HG02571 (cell line): ENCODE data around the gene ING1.
"Not testable (repeated sequence)": the region's sequence is repeated elsewhere in the genome, so short reads cannot be mapped to it uniquely, and the experiment has no call there.

Experiments used
- ATAC-seq: cut with Tn5 transposase; IDR thresholded peaks from one replicate; pipeline ENCODE4 v1.9.1; 2021; ENCODE audit warnings: mild to moderate bottlenecking, moderate library complexity; ENCODE audit not compliant: unreplicated experiment

ING1 gene

GRCh38 chr13:110714797-110715394, 1.4 kb downstream of the ING1 start:
- ATAC-seq = no peak

DNA sequence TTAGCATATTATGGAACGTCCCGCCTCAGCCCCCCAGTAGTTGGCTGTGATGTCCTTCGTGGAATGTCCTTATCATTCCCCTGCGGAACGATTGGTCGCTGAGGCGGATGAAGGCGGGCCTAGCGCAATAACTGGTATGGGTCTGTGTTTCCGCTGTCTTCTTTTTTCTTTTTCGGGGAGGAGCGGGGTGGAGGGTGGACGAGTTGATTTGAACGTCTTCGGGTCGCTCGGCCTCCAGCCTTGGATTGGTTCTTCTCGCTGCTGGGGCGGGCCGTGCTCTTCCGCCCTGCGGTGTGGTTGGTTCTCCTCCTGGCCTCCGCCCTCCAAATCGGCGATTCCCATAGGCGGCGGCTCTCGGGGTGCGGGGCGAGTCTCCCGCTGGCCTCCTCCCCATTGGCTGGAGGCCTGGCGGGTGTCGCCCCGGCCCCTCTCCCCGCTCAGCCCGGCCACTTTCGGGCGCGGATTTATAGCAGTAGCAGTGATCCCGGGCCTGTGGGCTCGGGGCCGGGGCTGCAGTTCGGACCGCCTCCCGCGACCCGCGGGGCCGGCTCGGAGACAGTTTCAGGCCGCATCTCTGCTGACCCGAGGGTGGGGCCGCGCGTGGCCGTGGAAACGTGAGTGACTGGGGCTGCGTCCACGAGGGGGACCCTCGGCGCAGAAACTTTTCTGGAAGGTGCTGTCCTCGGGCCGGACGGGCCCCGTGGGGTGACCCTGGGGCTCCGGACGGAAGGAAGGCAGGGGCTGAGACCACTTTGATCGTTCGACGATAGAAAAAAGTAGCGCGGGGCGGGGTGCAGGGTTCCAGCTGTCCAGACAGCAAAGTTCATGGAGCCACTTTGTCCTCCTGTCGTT, 2.1 kb downstream of the ING1 start:
- peak; percentile 45 for ATAC-seq

- ATAC-seq = no peak
Observed at GRCh38 chr13:110716247-110716515, 2.7 kb downstream of the ING1 start.

DNA sequence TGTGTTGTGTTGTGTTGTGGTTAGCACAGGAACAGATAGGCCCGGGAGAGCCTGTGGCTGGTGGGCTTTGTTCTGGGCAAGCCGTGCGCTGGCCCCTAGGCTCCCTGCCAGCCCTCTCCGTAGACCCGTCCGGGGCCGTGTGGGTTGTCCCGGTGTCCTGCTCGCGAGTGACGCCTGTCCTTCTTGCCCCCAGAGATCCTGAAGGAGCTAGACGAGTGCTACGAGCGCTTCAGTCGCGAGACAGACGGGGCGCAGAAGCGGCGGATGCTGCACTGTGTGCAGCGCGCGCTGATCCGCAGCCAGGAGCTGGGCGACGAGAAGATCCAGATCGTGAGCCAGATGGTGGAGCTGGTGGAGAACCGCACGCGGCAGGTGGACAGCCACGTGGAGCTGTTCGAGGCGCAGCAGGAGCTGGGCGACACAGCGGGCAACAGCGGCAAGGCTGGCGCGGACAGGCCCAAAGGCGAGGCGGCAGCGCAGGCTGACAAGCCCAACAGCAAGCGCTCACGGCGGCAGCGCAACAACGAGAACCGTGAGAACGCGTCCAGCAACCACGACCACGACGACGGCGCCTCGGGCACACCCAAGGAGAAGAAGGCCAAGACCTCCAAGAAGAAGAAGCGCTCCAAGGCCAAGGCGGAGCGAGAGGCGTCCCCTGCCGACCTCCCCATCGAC, 5.7 kb downstream of the ING1 start:
- ATAC-seq = no peak

GRCh38 chr13:110722971-110723370, 9.5 kb downstream of the ING1 start:
- no peak for ATAC-seq

DNA sequence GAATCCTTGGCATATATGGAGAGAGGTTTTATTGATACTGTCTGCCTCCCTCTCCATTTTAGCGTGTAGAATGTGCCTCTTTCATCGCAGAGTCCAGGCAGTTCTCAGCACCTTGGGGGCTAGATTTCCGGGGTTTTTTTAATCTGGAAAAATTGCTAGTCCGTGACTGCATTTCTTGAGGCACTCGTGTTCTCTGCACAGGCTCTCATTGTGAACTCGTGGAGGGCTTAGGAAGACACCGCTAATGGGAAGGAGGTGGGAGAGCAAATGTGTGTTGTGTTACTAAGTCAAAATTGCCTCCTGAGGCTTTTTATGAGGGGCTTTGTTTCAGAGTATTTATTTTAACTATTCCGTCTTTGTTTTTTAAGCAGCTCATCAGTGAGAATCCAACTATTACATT, 10.1 kb downstream of the ING1 start:
- no peak for ATAC-seq

DNA sequence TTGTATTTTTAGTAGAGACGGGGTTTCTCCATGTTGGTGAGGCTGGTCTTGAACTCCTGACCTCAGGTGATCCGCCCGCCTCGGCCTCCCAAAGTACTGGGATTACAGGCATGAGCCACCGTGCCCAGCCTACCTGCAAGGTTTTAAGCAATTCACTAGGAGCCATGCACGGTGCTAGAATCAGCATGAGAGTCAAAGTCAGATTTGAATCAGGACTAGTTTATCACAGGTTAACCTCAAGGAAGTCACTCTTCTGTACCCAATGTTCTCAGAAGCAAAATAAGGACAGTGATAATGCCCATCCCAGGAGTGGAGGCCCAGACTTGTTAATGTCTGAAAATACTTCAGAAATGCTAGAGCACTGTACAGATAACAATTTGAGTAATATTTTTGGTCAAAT, 12.7 kb downstream of the ING1 start:
- ATAC-seq = not testable (repeated sequence)

DNA sequence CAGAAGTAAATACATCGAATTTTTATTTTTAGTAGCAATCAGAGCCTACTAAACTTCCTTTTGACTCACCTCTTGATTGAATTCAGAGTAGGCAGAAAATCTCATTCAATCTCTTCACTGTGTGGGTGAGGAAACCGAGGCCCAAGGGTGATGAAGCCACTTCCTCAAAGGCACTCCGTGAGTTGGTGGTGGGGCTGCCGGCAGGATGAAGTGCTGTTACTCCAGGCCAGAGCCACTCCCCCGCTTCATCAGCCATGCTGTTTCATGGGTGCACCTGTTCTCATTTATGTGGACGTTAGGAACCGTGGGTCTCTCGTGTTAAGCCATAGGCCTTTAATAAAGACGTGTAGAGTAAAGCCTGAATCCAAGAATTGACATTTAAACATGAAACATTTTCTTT, 13.2 kb downstream of the ING1 start:
- no peak for ATAC-seq

DNA sequence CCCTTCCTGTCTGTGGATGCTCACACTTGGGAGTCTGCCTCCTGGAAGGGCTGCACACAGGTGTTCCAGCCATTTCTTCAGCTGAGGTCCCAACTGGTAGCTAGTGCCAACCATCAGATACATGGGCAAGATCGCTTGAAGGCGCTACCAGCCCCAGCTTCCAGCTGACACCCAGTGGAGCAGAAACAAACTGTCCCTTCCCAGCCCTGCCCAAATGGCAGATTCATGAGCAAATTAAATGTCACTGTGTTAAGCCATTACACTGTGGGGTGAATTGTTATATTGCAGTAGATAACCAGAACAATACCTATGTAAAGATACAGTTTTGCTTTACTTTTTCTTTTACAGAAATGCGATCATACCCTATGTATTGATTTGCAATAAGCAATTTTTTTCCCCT, 17.6 kb downstream of the ING1 start:
- ATAC-seq = no peak

- no peak for ATAC-seq
Observed at GRCh38 chr13:110734561-110734960, 21.1 kb downstream of the ING1 start.

GRCh38 chr13:110737555-110737954, 24.1 kb downstream of the ING1 start:
- no peak for ATAC-seq

DNA sequence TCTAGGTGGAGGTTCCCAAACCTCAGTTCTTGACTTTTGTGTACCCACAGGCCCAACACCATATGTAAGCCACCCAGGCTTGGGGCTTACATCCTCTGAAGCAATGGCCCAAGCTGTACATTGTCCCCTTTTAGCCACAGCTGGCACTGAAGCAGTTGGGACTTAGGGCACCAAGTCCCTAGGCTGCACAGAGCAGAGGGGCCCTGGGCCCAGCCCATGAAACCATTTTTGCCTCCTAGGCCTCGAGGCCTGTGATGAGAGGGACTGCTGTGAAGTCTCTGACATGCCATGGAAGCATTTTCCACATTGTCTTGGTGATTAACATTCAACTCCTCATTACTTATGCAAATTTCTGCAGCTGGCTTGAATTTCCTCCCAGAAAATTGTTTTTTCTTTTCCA, 30.2 kb downstream of the ING1 start:
- no peak for ATAC-seq

- no peak for ATAC-seq
Observed at GRCh38 chr13:110746438-110746837, 32.9 kb downstream of the ING1 start.

DNA sequence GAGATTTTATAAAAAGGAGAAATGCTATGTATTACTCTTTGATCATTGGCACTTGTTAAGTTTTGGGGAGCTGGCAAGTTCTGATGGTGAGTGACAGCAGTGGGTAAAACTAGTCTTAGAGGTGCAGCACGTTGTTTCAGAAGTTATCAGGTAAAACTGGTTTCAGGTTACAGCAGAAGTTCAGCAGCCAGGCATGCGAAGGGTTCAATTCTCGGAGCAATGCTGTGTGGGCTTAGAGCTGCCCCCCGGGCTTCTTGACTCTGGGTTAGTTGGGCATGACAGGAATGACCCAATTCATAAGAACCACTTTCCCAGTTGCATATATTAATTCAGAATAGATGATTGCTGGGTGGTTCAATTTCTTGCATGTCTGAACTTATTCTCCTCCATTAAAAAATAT, 34.8 kb downstream of the ING1 start:
- ATAC-seq = no peak

DNA sequence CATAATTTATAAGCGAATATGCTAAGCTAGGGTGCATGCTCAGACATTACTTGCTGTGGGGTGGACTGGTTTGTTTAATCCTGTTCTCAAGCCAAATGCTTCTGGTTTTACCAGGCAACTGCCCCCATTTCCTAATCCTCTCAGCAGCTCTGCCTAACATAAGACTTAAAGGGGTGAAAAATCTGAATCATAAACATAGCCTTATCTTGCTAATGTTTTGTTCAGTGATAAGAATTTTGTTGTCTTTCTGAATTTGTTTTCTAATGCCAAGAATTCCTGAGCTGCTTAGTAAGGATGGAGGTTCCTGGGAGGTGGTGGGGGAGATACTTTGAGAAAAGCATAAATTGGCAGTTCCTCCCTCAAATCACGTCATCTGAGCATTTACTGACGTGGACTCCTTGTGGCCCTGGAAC, 42.7 kb downstream of the ING1 start:
- no peak for ATAC-seq

DNA sequence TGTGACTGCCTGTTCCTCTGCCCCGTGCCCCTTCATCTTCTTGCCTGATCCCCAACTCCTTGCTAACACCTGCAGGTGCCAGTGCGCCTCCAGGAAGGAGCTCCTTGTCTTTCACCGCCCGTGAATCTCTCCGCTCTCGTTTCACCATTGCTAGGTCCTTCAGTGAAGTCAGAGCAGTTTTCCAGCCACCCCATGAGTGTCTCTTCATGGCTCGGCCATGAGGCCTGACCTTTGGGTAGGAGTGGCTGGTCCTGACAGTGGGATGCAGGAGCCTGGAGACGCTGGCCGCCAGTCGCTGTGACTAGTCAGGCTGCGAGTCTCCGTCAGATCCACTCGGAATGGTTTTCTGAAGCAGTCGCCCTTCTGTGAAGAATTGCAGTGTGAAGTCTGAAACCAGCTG, 43.8 kb downstream of the ING1 start:
- no peak for ATAC-seq

DNA sequence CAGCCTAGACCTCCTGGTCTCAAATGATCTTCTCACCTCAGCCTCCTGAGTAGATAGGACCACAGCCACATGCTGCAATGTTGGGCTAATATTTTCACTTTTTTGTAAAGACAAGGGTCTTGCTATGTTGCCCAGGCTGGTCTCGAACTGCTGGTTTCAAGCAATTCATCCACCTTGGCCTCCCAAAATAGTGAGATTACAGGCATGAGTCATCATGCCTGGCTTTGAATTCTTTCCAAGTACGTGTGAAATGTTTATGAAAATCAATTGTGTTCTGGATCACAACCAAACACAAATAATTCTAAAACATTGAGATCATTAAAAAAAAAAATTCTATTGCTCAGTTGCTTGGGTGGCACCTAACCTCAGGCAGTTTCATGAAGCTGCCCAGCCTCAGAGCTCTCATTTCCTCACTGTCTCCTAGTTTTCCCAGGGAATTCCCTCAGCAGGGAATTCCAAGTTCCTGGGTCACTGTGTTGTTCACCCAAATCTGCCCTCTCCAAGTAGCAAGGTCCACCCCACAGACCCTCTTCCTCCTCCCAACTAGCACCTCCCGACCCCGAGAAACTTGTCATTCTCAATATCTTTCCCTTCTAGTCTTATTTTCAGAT, 44.8 kb downstream of the ING1 start:
- no peak for ATAC-seq

- no peak for ATAC-seq
Observed at GRCh38 chr13:110759710-110760109, 46.2 kb downstream of the ING1 start.

GRCh38 chr13:110760611-110761010, 47.1 kb downstream of the ING1 start:
- ATAC-seq = no peak

DNA sequence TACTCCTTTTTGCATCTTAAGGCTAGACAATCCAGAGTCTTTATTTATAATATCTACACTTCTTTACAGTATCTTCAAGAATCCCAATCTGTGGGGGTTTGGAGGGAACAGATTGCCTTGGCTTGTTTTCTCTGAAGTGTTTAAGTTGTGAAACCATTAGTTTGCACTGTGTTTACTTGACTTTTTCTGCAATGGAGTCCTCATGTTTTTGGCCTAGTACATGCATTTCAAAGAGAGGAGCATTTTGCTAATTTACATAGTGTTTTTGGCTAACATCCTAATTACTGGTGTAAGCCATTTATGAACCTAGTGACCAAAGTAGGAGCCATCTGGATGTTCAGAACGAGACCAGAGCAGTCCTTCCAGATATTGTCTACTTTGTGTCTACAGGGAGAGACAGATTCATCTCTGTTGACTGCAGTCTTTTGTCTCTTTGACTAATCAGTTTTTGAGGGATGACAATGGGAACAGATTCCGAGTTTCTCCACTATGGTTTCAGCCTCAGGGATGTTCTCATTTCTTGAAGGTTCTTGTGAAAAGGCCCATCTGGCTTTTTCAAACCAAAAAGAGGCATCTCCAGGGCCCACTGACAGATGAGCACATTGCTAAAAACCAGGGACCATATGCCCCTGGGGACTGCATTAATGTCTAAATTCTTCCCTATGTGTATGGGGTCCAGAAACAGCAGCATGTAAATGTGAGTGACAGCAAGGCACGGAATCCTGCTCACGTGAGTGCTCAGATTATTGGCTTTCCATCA, 53.4 kb downstream of the ING1 start:
- ATAC-seq = no peak

GRCh38 chr13:110767476-110767875, 54.0 kb downstream of the ING1 start:
- no peak for ATAC-seq
